ENCODE measurements around the gene FXYD6. TPM values are rescaled to one million over a fixed set of nuclear protein-coding genes. Genes with fewer than 3 reads are reported as not detected.

The FXYD6 gene
- total RNA-seq, 2 donors from 2014 or later, result 17.5 to 17.8 TPM

DNA sequence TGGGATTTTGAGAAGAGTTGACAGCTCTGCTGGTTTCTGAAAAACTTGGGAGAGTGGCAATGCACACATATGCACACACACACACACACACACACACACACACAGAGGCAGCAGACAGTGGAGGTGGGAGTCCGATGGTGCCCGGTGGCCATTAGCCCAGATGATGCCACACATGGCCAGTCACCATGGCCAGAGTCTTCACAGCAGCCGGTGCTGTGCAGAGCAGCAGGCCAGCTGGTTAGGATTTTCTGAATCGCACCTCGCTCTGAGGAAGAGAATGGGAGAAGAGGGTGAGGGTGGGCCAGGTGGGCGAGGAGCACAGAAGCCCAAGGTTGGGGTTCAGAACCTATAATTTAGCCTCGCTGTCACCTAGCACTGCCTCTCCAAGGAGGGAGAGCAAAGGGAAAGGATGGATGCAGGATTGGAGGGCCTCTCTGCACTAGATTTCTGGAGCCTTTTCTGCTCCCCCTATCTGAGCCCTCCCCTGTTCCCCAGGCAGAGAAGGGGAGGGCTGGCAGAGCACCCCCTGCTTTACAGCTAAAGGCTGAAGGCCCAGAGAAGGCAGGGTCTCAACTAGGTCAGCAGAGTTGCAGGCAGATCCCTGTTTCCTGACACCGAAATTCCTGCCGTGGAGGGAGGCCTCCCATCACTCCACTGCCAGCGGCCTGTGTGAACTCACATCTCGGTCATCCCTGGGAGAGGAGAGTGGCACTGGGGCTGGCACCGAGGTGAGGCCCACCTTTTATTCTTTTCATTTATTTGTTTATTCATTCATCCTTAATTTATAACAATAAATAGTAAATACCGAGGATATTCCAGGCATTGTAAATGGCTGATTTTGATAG, 25.8 kb upstream of the FXYD6 start:
- DNase-seq (ENCODE audit: low spot score) (no peak), ATAC-seq (ENCODE audit: insufficient number of reproducible peaks, low FRiP score, low read depth) (no peak)
- Histone ChIP-seq H3K27me3 (replicated peaks; ENCODE audit: insufficient read depth) (no peaks in the 10 kb centered on the region), H3K36me3 (no peaks in the 10 kb centered on the region), H3K4me1 (ENCODE audit: control insufficient read depth in 1 of 2, low read depth in 2 of 2) (peaks cover 0 to under 1% of the 10 kb centered on the region in 2 donors), H3K27ac (no peak overlapping the region), H3K4me3 (no peak overlapping the region), H3K9me3 (no peaks in the 10 kb centered on the region)
- TF ChIP-seq, protein P1, sequence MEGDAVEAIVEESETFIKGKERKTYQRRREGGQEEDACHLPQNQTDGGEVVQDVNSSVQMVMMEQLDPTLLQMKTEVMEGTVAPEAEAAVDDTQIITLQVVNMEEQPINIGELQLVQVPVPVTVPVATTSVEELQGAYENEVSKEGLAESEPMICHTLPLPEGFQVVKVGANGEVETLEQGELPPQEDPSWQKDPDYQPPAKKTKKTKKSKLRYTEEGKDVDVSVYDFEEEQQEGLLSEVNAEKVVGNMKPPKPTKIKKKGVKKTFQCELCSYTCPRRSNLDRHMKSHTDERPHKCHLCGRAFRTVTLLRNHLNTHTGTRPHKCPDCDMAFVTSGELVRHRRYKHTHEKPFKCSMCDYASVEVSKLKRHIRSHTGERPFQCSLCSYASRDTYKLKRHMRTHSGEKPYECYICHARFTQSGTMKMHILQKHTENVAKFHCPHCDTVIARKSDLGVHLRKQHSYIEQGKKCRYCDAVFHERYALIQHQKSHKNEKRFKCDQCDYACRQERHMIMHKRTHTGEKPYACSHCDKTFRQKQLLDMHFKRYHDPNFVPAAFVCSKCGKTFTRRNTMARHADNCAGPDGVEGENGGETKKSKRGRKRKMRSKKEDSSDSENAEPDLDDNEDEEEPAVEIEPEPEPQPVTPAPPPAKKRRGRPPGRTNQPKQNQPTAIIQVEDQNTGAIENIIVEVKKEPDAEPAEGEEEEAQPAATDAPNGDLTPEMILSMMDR (IDR thresholded peaks at IDR 0.05), result no peak

GRCh38 chr11:117901601-117902000, 25.1 kb upstream of the FXYD6 start:
- Histone ChIP-seq H3K27me3 (replicated peaks; ENCODE audit: insufficient read depth) (no peaks in the 10 kb centered on the region), H3K4me1 (ENCODE audit: control insufficient read depth in 1 of 2, low read depth in 2 of 2) (no peaks in the 10 kb centered on the region), H3K36me3 (no peaks in the 10 kb centered on the region), H3K27ac (no peak overlapping the region), H3K9me3 (no peaks in the 10 kb centered on the region), H3K4me3 (no peak overlapping the region)
- no peak for DNase-seq (ENCODE audit: low spot score)
- no peak for ATAC-seq (ENCODE audit: insufficient number of reproducible peaks, low FRiP score, low read depth)
- TF ChIP-seq, protein P1 (IDR thresholded peaks at IDR 0.05), result no peak

DNA sequence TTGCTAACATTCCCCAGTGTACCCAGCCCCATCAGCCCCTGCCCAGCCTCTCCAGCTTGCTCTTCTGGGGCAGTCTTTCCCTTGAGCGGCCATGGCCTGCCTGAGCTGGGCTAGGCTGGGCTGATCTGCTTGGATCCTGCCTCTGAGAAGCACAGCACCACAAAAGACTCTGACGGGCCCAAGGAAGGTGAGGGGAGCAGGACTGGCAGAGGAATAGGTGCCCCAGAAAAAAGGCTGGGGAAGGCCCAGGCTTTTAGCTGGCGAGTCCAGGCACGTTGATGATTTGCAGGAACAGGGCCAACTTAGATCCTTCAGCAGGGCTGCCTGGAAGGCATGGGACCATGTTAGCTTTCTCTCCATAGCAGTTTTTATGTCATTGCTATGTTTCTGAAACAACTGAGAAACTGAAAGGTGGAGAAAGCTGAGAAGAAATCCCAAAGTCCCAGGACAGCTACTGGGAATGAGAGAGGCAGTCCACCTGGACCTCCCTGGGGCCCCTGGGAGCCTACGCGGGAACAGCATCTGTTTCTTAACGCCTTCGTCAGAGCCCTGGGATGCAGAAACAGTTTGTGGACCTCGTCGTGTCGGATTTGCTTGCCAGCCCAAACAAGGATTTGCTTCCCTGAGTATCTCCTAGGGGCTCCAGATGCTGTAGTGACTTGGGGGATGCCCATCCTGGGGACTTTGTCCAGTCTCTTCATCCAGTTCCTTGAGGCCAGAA, 24.4 kb upstream of the FXYD6 start:
- Histone ChIP-seq H3K36me3 (no peaks in the 10 kb centered on the region), H3K4me3 (no peak overlapping the region), H3K9me3 (no peaks in the 10 kb centered on the region), H3K27me3 (replicated peaks; ENCODE audit: insufficient read depth) (no peaks in the 10 kb centered on the region), H3K27ac (no peak overlapping the region), H3K4me1 (ENCODE audit: control insufficient read depth in 1 of 2, low read depth in 2 of 2) (no peaks in the 10 kb centered on the region)
- ATAC-seq (ENCODE audit: insufficient number of reproducible peaks, low FRiP score, low read depth) (no peak), DNase-seq (ENCODE audit: low spot score) (no peak)
- TF ChIP-seq, protein P1 (IDR thresholded peaks at IDR 0.05), result no peak

GRCh38 chr11:117900121-117900648, 23.7 kb upstream of the FXYD6 start:
- no peaks in the 10 kb centered on the region for H3K9me3 ChIP-seq
- no peaks in the 10 kb centered on the region for H3K36me3 ChIP-seq
- H3K4me1 ChIP-seq (ENCODE audit: control insufficient read depth in 1 of 2, low read depth in 2 of 2), result no peaks in the 10 kb centered on the region
- no peak for DNase-seq (ENCODE audit: low spot score)
- H3K27me3 ChIP-seq (replicated peaks; ENCODE audit: insufficient read depth), result no peaks in the 10 kb centered on the region
- no peak for ATAC-seq (ENCODE audit: insufficient number of reproducible peaks, low FRiP score, low read depth)
- H3K4me3 ChIP-seq, result no peak overlapping the region
- TF ChIP-seq, protein P1 (IDR thresholded peaks at IDR 0.05), result no peak
- H3K27ac ChIP-seq, result no peak overlapping the region

GRCh38 chr11:117898059-117898458, 21.6 kb upstream of the FXYD6 start:
- H3K27me3 ChIP-seq (replicated peaks; ENCODE audit: insufficient read depth), result no peaks in the 10 kb centered on the region
- TF ChIP-seq, protein P1 (IDR thresholded peaks at IDR 0.05), result no peak
- H3K27ac ChIP-seq, result no peak overlapping the region
- H3K36me3 ChIP-seq, result no peaks in the 10 kb centered on the region
- no peak for DNase-seq (ENCODE audit: low spot score)
- H3K4me1 ChIP-seq (ENCODE audit: control insufficient read depth in 1 of 2, low read depth in 2 of 2), result no peaks in the 10 kb centered on the region
- no peaks in the 10 kb centered on the region for H3K9me3 ChIP-seq
- ATAC-seq (ENCODE audit: insufficient number of reproducible peaks, low FRiP score, low read depth), result no peak
- H3K4me3 ChIP-seq, result no peak overlapping the region

Data from thoracic aorta (tissue), 2 donors.